Measurements from ENCODE around the gene SLC66A1. TPM values are rescaled to one million over a fixed set of nuclear protein-coding genes. Genes with fewer than 3 reads are reported as not detected.
"Not testable (repeated sequence)": the region's sequence is repeated elsewhere in the genome, so short reads cannot be mapped to it uniquely, and the experiment has no call there.

Gene SLC66A1, protein sequence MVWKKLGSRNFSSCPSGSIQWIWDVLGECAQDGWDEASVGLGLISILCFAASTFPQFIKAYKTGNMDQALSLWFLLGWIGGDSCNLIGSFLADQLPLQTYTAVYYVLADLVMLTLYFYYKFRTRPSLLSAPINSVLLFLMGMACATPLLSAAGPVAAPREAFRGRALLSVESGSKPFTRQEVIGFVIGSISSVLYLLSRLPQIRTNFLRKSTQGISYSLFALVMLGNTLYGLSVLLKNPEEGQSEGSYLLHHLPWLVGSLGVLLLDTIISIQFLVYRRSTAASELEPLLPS
- total RNA-seq (10 to 100 TPM in 5 of 7 donors, 1 to 10 TPM in 2; 9.2 to 15.2 (median 10.4) TPM), polyA plus RNA-seq (1 to 10 TPM; 2.4 to 10.0 TPM)
- long read RNA-seq, donor 1, transcript PQLC2-201 (8 exons, 2,153 nt) = major isoform, 17 of 58 reads
- long read RNA-seq, donor 1, transcript PQLC2-202 (9 exons, 1,805 nt) = minor isoform, 11 of 58 reads
- long read RNA-seq, donor 1, partial matches to known transcripts = 17 of 58 reads
- long read RNA-seq, donor 1, other reads (novel, unspliced or antisense) = 8 of 58 reads
- long read RNA-seq, donor 2, transcript PQLC2-202 (9 exons, 1,805 nt) = major isoform, 5 of 248 reads
- long read RNA-seq, donor 2, partial matches to known transcripts = 237 of 248 reads
- long read RNA-seq, donor 2, other reads (novel, unspliced or antisense) = 6 of 248 reads
- long read RNA-seq, donor 3, transcript PQLC2-202 (9 exons, 1,805 nt) = major isoform, 5 of 13 reads
- long read RNA-seq, donor 3, partial matches to known transcripts = 0 of 13 reads
- long read RNA-seq, donor 3, other reads (novel, unspliced or antisense) = 3 of 13 reads

DNA sequence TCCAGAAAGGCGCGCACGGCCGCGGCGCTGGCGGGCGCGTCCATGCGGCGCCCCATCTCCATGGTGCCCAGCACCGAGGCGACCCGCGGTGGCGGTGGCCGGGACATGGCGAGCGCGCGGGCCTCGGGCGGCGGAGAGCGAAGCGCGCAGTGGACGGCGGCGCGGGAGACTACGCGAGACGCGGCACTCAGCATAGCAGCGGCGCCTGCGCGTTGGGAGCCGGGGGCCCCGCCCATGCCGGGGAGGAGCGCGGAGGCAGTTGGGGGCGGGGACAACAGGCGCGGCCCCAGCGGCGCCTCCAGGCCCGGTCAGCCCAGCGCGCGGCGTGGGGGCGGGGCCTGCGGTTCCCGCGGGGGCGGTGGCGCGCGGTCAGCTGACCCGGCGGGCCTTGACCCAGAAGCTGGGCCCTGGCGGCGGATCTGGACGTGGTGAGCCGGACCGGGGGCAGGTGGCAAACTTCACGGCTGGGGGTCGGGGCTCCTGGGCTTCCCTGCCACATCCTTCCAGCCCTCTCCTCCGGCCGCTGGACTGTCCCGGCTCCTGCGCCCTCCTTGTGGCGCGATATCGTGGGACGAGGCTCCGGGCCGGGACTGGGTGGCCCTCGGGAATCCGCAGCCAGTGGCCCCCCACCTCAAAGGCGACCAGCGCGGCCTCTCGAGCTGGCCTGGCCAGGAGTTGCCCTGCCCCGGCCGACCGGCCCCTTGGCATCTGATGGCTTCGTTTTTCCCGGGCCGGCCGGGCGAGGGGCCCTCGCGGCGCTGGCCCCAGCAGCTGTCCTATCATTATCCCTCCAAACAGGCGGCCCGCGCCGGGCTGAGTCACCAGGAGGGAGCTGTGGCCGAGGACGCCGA lies at the start of gene SLC66A1, which contains the start of gene AKR7A2:
TSS of gene SLC66A1 (plus strand) at position 396 of the 851 bp plus-strand sequence. CDS start 5,352 bp downstream, outside the sequence.
TSS of gene AKR7A2 (minus strand) at position 214 of the 851 bp plus-strand sequence. CDS start at position 194, 20 bp downstream.
- Histone ChIP-seq H3K4me1 (ENCODE audit: insufficient read depth) (peaks cover 14% of the 10 kb centered on the region), H3K9me3 (no peaks in the 10 kb centered on the region), H3K27ac (peak within 1 kb of the TSS; percentile 64 to 74), H3K4me3 (peak within 1 kb of the TSS; percentile 87), H3K27me3 (no peaks in the 10 kb centered on the region), H3K36me3 (no peaks in the 10 kb centered on the region)
- intact Hi-C loops (cut with DNase I) = no loop called here
- TF ChIP-seq, protein P1, sequence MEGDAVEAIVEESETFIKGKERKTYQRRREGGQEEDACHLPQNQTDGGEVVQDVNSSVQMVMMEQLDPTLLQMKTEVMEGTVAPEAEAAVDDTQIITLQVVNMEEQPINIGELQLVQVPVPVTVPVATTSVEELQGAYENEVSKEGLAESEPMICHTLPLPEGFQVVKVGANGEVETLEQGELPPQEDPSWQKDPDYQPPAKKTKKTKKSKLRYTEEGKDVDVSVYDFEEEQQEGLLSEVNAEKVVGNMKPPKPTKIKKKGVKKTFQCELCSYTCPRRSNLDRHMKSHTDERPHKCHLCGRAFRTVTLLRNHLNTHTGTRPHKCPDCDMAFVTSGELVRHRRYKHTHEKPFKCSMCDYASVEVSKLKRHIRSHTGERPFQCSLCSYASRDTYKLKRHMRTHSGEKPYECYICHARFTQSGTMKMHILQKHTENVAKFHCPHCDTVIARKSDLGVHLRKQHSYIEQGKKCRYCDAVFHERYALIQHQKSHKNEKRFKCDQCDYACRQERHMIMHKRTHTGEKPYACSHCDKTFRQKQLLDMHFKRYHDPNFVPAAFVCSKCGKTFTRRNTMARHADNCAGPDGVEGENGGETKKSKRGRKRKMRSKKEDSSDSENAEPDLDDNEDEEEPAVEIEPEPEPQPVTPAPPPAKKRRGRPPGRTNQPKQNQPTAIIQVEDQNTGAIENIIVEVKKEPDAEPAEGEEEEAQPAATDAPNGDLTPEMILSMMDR (IDR thresholded peaks at IDR 0.05) = peak in 1 of 3 donors; percentile 64
- TF ChIP-seq POLR2A (IDR thresholded peaks at IDR 0.05) = peak; percentile 65
- no peak for TF ChIP-seq EP300 (IDR thresholded peaks at IDR 0.05)
- WGBS, 3 donors = 0% methylated on average over 57 to 105 of the region's 105 CpGs
- peak; percentile 91 to 96 (median 93) for DNase-seq

GRCh38 chr1:19262744-19263143 lies 49.4 kb upstream of the SLC66A1 start:
- intact Hi-C loops (cut with DNase I) = no loop called here
- no peak for TF ChIP-seq EP300 (IDR thresholded peaks at IDR 0.05)
- no peak for TF ChIP-seq POLR2A (IDR thresholded peaks at IDR 0.05)
- TF ChIP-seq, protein P1 (IDR thresholded peaks at IDR 0.05) = no peak

GRCh38 chr1:19268445-19268844 lies 43.7 kb upstream of the SLC66A1 start:
- Histone ChIP-seq H3K27me3 (no peaks in the 10 kb centered on the region), H3K4me3 (no peak overlapping the region), H3K27ac (no peak overlapping the region), H3K4me1 (ENCODE audit: insufficient read depth) (no peaks in the 10 kb centered on the region), H3K36me3 (no peaks in the 10 kb centered on the region), H3K9me3 (no peaks in the 10 kb centered on the region)
- intact Hi-C loops (cut with DNase I) = no loop called here
- WGBS, 3 donors = 78 to 86% (median 85%) methylated on average over 11 of the region's 11 CpGs
- DNase-seq = no peak
- TF ChIP-seq, protein P1 (IDR thresholded peaks at IDR 0.05) = no peak
- TF ChIP-seq EP300 (IDR thresholded peaks at IDR 0.05) (no peak), POLR2A (IDR thresholded peaks at IDR 0.05) (no peak)

More at GRCh38 chr1:19262744-19263143, 49.4 kb upstream of the SLC66A1 start:
- no peak for DNase-seq
- H3K4me1 ChIP-seq (ENCODE audit: insufficient read depth) = no peaks in the 10 kb centered on the region
- H3K4me3 ChIP-seq = no peak overlapping the region
- no peaks in the 10 kb centered on the region for H3K36me3 ChIP-seq
- 84 to 91% (median 91%) methylated on average over 5 of the region's 5 CpGs for WGBS, 3 donors
- no peaks in the 10 kb centered on the region for H3K9me3 ChIP-seq
- H3K27ac ChIP-seq = no peak overlapping the region
- H3K27me3 ChIP-seq = no peaks in the 10 kb centered on the region

DNA sequence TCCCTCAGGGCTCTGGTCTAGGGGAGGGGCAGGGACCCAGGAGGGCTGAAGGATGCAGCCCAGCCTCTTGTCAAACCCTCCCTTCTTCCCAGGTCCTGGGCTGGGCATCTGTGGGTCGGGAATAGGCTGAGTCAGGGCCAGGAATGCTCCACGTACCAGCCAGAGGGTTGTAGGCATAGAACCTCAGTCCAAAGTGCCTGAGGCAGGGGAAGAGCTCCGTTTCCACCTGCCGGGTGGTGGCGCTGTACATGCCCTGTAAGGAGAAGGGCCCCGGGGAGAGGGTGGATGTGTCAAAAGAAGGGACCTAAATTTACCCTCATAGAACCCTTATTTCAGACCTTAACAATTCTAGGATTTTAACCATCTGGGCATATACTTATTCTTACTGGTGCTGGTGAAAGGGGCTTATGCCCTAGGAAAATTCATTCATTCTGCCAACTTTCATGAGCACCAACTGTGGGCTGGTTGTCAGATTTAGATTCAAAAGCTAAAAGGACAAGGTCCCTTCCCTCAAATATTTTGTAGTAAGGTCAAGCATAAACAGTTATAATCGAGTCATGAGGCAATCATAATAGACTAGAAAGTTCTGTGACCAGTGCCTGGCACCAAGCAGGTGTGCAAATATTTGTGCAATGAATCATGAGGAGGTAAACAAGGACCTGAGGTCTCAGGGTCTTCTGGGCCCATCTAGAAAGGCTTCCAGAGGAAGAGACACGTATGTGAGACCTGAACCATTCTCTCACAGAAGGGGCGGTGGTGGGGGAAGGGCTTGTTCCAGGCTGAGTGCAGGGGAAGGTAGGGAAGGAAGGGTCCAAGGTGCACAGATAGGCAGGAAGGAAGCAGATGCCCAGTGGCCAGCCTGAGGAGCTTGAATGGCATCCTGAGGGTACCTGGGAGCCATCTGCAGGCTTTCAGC lies 42.4 kb upstream of the SLC66A1 start:
- 69 to 86% (median 74%) methylated on average over 8 to 9 of the region's 9 CpGs for WGBS, 3 donors
- H3K4me1 ChIP-seq (ENCODE audit: insufficient read depth); H3K27ac ChIP-seq; DNase-seq; intact Hi-C loops (cut with DNase I); H3K27me3 ChIP-seq; H3K4me3 ChIP-seq; H3K9me3 ChIP-seq; H3K36me3 ChIP-seq: not testable (repeated sequence)

DNA sequence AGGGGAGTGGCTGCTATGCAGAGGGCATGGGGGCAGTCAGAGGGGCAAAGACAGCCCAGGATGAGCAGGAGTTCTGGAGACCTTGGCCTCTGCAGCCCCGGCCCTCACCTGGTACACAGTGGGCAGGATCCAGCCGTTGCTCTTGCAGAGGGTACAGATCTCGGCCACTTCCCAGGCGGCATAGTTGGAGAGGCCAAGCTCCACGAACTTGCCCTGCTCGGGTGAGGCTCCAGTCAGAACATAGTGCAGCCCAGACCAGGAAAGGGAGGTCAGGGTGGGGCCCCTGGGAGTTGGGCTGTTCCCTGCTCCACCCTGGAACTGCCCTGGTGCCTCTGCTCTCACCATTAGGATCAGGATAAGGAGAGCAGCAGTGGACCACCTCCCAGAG lies 41.8 kb upstream of the SLC66A1 start:
- intact Hi-C loops (cut with DNase I); H3K27ac ChIP-seq; H3K9me3 ChIP-seq; H3K36me3 ChIP-seq; H3K4me1 ChIP-seq (ENCODE audit: insufficient read depth); H3K27me3 ChIP-seq; DNase-seq; H3K4me3 ChIP-seq: not testable (repeated sequence)
- 85 to 95% (median 93%) methylated on average over 6 of the region's 6 CpGs for WGBS, 3 donors
